Tibial artery (tissue), 4 donors: ENCODE data around the gene GLT8D2.

Experiments
- DNase-seq, 2 donors: peaks; one replicate each; pipeline ENCODE4 v3.0.0-alpha.2; 2019
- H3K27ac ChIP-seq, 2 donors: fragments of 200-600 bp; sonication (generic) in 1 of 2; 1 replicate in 1 of 2; 2 replicates in 1 of 2; pipeline ENCODE4 v1.5.1; 2018 to 2019; ENCODE audit warnings: mild to moderate bottlenecking in 1 of 2
- H3K27me3 ChIP-seq, 2 donors: fragments of 200-600 bp; sonication (generic) in 1 of 2; one replicate each; pipeline versions ENCODE4 v1.5.1 to v1.6.0; 2016 to 2019
- H3K36me3 ChIP-seq, 3 donors: fragments of 200-600 bp; sonication (generic) in 2 of 3; one replicate each; pipeline ENCODE4 v1.5.1; 2016 to 2019; ENCODE audit warnings: mild to moderate bottlenecking in 2 of 3
- H3K4me1 ChIP-seq, 4 donors: fragments of 200-600 bp; sonication (generic) in 2 of 4; 1 replicate in 3 of 4; 2 replicates in 1 of 4; pipeline ENCODE4 v1.5.1; 2016 to 2019
- H3K4me3 ChIP-seq, 2 donors: fragments of 200-600 bp; sonication (generic) in 1 of 2; 1 replicate in 1 of 2; 2 replicates in 1 of 2; pipeline ENCODE4 v1.5.1; 2018 to 2019; ENCODE audit warnings: mild to moderate bottlenecking in 2 of 2
- H3K9me3 ChIP-seq, 3 donors: fragments of 200-600 bp; sonication (generic) in 1 of 3; one replicate each; pipeline ENCODE4 v1.5.1; 2016 to 2019
- intact Hi-C: fragments of 100-400 bp; cut with DNase I; formaldehyde crosslinking; loops from one replicate; pipeline ENCODE4 v1.15.0; 2023; ENCODE audit warnings: low total_unique reads
- TF ChIP-seq, protein P1 (sequence below), 2 experiments: fragments of 200-600 bp in 1 of 2; fragments of 450-650 bp in 1 of 2; IDR thresholded peaks; one replicate each; pipeline ENCODE4 v1.5.1; 2017 to 2019; ENCODE audit warnings: antibody characterized with exemption in 2 of 2, mild to moderate bottlenecking in 1 of 2, moderate library complexity in 1 of 2

The GLT8D2 gene

DNA sequence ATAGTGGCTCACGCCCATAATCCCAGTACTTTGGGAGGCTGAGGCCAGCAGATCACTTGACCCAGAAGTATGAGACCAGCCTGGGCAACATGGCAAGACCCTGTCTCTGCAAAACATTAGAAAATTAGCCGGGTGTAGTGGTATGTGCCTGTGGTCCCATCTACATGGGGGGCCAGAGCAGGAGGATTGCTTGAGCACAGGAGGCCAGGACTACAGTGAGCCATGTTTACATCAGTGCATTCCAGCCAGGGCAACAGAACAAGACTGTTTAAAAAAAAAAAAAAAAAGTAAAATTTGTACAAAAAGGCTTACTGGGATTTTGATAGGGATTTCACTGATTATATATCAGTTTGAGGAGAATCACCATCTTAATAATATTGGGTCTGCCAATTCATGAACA, 22.1 kb upstream of the GLT8D2 start:
- TF ChIP-seq, protein P1, sequence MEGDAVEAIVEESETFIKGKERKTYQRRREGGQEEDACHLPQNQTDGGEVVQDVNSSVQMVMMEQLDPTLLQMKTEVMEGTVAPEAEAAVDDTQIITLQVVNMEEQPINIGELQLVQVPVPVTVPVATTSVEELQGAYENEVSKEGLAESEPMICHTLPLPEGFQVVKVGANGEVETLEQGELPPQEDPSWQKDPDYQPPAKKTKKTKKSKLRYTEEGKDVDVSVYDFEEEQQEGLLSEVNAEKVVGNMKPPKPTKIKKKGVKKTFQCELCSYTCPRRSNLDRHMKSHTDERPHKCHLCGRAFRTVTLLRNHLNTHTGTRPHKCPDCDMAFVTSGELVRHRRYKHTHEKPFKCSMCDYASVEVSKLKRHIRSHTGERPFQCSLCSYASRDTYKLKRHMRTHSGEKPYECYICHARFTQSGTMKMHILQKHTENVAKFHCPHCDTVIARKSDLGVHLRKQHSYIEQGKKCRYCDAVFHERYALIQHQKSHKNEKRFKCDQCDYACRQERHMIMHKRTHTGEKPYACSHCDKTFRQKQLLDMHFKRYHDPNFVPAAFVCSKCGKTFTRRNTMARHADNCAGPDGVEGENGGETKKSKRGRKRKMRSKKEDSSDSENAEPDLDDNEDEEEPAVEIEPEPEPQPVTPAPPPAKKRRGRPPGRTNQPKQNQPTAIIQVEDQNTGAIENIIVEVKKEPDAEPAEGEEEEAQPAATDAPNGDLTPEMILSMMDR (IDR thresholded peaks at IDR 0.05), result no peak
- no peak overlapping the region for H3K4me3 ChIP-seq
- intact Hi-C loops, result no loop called here
- H3K9me3 ChIP-seq, result no peaks in the 10 kb centered on the region
- DNase-seq, result no peak
- H3K4me1 ChIP-seq, result peaks cover 0 to 6% (median 1%) of the 10 kb centered on the region in 4 donors
- H3K27me3 ChIP-seq, result no peaks in the 10 kb centered on the region
- H3K36me3 ChIP-seq, result peaks cover 19 to 48% (median 28%) of the 10 kb centered on the region in 3 donors
- H3K27ac ChIP-seq, result no peak overlapping the region

DNA sequence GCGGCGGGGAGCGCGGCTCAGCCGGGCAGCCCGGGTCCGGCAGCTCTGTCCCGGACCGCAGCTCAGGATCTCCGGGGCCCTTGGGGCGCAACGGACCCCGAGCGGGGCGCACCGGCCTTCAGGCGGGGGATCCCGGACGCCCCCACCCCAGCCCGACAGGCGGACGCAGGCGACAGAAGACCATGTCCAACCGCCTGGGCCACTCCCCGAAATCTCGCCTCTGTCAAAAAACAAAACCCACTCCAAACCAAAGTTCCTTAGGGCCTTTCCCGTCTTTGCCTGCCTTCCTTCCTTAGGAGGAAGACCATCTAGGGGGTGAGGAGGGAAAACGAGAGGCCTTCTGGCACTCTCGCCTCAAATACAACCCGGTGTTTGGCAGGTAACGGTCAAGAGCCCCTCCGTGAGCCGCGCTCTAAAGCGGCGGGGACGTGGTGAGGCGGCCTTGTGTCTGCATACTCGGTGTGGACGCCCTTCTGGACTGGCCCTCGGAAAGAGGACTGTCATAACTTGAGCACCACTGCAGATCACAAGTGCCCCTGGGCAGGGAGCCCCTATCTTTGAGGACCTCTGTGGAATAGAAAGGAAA, 14.9 kb upstream of the GLT8D2 start:
- H3K9me3 ChIP-seq, result no peaks in the 10 kb centered on the region
- peak in 1 of 2 donors; percentile 23 for DNase-seq
- intact Hi-C loops, result loop anchor here (10.0 kb wide), 1 partner anchor 100 kb away; the partner anchor contains the start of gene TDG

DNA sequence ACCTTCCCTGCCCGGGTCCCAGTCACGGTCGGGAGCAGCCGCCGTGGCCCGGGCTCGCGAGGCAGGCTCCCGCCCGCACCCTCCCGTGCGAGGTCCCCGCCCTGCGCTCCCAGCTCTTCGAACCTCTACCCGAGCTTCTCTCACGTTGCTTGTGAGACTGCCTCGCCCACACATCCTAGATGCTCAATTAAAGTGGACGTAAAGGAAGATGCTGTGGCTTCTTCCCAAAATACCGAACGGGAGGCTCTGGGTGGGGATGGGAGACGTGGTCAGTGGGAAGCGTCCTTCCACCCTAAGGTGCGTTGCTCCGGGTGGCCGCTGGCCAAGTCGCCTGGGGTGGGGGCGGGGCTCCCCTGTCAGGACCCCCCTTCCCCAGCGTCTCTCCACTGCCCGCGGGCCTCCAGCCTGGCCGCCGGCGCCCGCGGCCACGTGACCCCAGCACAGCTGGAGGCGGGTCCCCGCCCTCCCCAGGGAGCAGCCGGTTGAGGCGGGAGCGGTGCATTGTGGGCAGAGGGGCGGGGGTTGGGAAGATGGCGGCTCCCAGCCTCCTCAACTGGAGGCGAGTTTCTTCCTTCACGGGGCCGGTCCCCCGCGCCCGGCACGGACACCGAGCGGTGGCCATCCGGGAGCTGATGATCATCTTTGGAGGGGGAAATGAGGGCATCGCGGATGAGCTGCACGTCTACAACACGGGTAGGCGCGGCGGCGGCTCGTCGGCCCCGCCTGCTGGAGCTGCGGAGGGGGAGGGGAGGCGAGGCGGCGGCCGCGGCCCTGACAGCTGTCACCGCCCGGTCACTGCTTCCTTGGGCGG, 14.2 kb upstream of the GLT8D2 start, which contains the start of gene HCFC2:
Gene HCFC2 (plus strand): TSS at position 501 of the 811 bp plus-strand sequence. CDS start 30 bp downstream, at position 531.
- Histone ChIP-seq H3K36me3 (peaks cover 0 to 23% (median 8%) of the 10 kb centered on the region in 3 donors), H3K27ac (peak within 1 kb of the TSS; percentile 88 to 89), H3K4me3 (peak within 1 kb of the TSS; percentile 80 to 97), H3K4me1 (peaks cover 0 to 28% (median 18%) of the 10 kb centered on the region in 4 donors), H3K27me3 (no peaks in the 10 kb centered on the region), H3K9me3 (no peaks in the 10 kb centered on the region)
- DNase-seq, result peak; percentile 90 to 95
- intact Hi-C loops, result loop anchor here (10.0 kb wide), 1 partner anchor 99 kb away; the partner anchor contains the start of gene TDG
- TF ChIP-seq, protein P1 (IDR thresholded peaks at IDR 0.05), result no peak

More for the DNA sequence above, 14.9 kb upstream of the GLT8D2 start:
- H3K27me3 ChIP-seq, result no peaks in the 10 kb centered on the region
- H3K4me3 ChIP-seq, result peak overlapping the region; percentile 80 to 97
- TF ChIP-seq, protein P1 (IDR thresholded peaks at IDR 0.05), result no peak
- H3K4me1 ChIP-seq, result peaks cover 0 to 28% (median 18%) of the 10 kb centered on the region in 4 donors
- peaks cover 0 to 30% (median 11%) of the 10 kb centered on the region in 3 donors for H3K36me3 ChIP-seq
- H3K27ac ChIP-seq, result peak overlapping the region; percentile 88 to 89

DNA sequence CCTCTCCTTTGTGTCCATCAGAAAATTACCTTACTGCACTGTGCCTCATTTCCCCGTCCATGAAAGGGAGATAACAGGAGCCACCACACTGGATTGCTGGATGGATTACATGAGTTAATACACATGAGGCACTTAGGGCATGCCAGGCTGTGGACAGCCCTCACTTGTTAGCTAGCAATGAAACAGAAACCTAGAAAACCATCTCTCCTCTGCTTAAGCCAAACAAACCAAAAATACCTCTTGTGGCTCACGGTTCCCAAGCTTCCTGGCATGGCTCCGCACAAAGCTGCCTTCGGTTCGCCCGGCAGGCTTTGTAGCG, 13.7 kb upstream of the GLT8D2 start:
- Histone ChIP-seq H3K27me3 (no peaks in the 10 kb centered on the region), H3K36me3 (peaks cover 0 to 17% (median 4%) of the 10 kb centered on the region in 3 donors), H3K4me3 (peak overlapping the region; percentile 80 to 97), H3K27ac (peak overlapping the region; percentile 88 to 89), H3K9me3 (no peaks in the 10 kb centered on the region), H3K4me1 (peaks cover 0 to 28% (median 18%) of the 10 kb centered on the region in 4 donors)
- peak in 1 of 2 donors; percentile 32 for DNase-seq
- TF ChIP-seq, protein P1 (IDR thresholded peaks at IDR 0.05), result no peak
- intact Hi-C loops, result loop anchor here (10.0 kb wide), 1 partner anchor 99 kb away; the partner anchor contains the start of gene TDG

DNA sequence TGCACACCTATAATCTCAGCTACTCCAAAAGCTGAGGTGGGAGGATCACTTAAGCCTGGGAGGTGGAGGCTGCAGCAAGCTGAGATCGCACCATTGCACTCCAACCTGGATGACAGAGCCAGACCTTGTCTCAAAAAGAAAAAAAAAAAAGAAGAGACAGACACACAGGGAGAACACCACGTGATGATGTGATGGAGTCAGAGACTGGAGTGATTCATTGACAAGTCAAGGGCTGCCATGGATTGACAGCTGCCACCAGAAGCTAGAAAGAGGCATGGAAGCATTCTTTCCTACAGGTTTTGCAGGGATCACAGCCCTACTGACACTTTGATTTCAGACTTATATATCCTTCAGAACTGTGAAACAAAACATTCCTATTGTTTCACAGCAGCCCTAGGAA, 10.8 kb upstream of the GLT8D2 start:
- H3K27me3 ChIP-seq, result no peaks in the 10 kb centered on the region

More for the DNA sequence above, 10.8 kb upstream of the GLT8D2 start:
- intact Hi-C loops, result loop anchor here (10.0 kb wide), 1 partner anchor 96 kb away; the partner anchor contains the start of gene TDG
- Histone ChIP-seq H3K4me1 (peaks cover 0 to 18% (median 6%) of the 10 kb centered on the region in 4 donors), H3K27ac (no peak overlapping the region), H3K36me3 (no peaks in the 10 kb centered on the region), H3K4me3 (no peak overlapping the region), H3K9me3 (no peaks in the 10 kb centered on the region)
- no peak for DNase-seq
- TF ChIP-seq, protein P1 (IDR thresholded peaks at IDR 0.05), result no peak
